ENCODE measurements around the gene DNAH17.

- TF ChIP-seq RAD21 (IDR thresholded peaks at IDR 0.05; ENCODE audit: low read length), result no peak
- TF ChIP-seq USF1 (IDR thresholded peaks at IDR 0.05; ENCODE audit: borderline replicate concordance, low read depth), result no peak
- TF ChIP-seq POLR2AphosphoS5 (IDR thresholded peaks at IDR 0.05; ENCODE audit: low read depth, low read length), result no peak
- TF ChIP-seq, protein P1, sequence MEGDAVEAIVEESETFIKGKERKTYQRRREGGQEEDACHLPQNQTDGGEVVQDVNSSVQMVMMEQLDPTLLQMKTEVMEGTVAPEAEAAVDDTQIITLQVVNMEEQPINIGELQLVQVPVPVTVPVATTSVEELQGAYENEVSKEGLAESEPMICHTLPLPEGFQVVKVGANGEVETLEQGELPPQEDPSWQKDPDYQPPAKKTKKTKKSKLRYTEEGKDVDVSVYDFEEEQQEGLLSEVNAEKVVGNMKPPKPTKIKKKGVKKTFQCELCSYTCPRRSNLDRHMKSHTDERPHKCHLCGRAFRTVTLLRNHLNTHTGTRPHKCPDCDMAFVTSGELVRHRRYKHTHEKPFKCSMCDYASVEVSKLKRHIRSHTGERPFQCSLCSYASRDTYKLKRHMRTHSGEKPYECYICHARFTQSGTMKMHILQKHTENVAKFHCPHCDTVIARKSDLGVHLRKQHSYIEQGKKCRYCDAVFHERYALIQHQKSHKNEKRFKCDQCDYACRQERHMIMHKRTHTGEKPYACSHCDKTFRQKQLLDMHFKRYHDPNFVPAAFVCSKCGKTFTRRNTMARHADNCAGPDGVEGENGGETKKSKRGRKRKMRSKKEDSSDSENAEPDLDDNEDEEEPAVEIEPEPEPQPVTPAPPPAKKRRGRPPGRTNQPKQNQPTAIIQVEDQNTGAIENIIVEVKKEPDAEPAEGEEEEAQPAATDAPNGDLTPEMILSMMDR (IDR thresholded peaks at IDR 0.05), result no peak
- TF ChIP-seq FOXM1 (IDR thresholded peaks at IDR 0.05; ENCODE audit: low read depth), result no peak
- TF ChIP-seq GABPA (IDR thresholded peaks at IDR 0.05; ENCODE audit: low read depth), result no peak
- no peak for TF ChIP-seq TCF12 (IDR thresholded peaks at IDR 0.05)
- no peak for TF ChIP-seq RFX5 (IDR thresholded peaks at IDR 0.05; ENCODE audit: low read length)
- TF ChIP-seq RXRA (IDR thresholded peaks at IDR 0.05; ENCODE audit: borderline replicate concordance, low read depth), result no peak
Observed at GRCh38 chr17:78621720-78622490, 44.7 kb upstream of the DNAH17 start.

All from SK-N-SH (cell line).